Loucy (cell line): ENCODE results near the gene HES5.

Source experiments
- CTCF ChIP-seq: fragments of 200-600 bp; sonication (generic); conservative IDR thresholded peaks from 2 replicates; pipeline ENCODE4 v1.5.1; 2014; ENCODE audit warnings: mild to moderate bottlenecking, antibody characterized with exemption, low read length
- EZH2phosphoT487 ChIP-seq: fragments of 200-600 bp; IDR thresholded peaks from 2 replicates; pipeline ENCODE4 v1.6.1; 2018; ENCODE audit warnings: antibody characterized with exemption, mild to moderate bottlenecking, moderate library complexity, borderline replicate concordance

- TF ChIP-seq CTCF (peak; percentile 62), EZH2phosphoT487 (no peak)
Observed at GRCh38 chr1:2561898-2562895, 32.1 kb upstream of the HES5 start.
